ENCODE results near the gene SIK3. TPM values are rescaled to one million over a fixed set of nuclear protein-coding genes. Genes with fewer than 3 reads are reported as not detected.

The SIK3 gene
- total and polyA plus RNA-seq, 2 donors (not counting 3 experiments of a cell fraction or from before 2014, with no cell fraction given) = 10.3 to 21.3 TPM

DNA sequence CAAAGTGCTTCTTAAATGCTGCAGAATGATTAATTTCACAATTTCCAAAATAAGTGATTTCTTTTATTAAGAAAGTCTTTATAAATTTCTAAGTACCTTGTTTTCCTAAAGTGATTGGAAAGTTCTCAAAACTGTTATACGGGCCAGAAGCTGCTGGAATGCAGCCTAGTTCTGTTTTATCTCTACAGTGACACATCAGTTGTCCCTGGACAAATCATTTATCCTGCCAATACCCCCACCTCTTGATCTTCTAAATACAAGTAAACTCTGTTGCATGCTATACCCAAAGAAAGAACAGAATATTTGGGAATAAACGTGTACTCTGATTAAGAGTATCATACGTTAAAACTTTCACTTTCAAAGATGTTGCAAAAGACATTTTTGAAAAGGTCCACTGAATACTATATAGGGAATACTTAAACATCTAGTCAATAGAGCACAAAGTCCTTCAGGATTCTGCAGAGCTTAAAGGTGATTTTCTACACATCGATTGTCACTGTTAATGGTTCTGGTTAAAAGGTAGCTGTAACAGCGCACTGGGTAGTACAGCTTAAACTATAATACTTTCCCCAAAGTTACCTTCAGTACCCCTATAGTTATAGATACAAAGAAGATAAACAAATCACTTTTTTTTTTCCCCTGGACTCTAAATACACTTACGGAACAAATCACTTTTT lies 168.7 kb downstream of the SIK3 start:
- DNase-seq (ENCODE audit: low read depth, low spot score) = peak; percentile 19
- H3K27ac ChIP-seq (ENCODE audit: insufficient read depth, low read depth, low read length) = no peak overlapping the region

More for the DNA sequence above, 168.7 kb downstream of the SIK3 start:
- POLR2A ChIA-PET = interaction anchor here (0.6 kb wide), 1 partner anchor 62 kb away, joined by 3 read pairs; no protein-coding TSS in a partner anchor
- no TSS peak for BruUV-seq (replicated peaks)
- Histone ChIP-seq H3K9ac (replicated peaks; ENCODE audit: extremely low read depth, insufficient read depth, low read length) (no peak overlapping the region), H3K36me3 (ENCODE audit: control insufficient read depth in 2 of 2, extremely low read depth in 1 of 2, insufficient read depth in 2 of 2, low read length in 2 of 2) (no peaks in the 10 kb centered on the region), H3K9me3 (replicated peaks; ENCODE audit: control insufficient read depth, insufficient read depth, low read length) (no peaks in the 10 kb centered on the region), H3K79me2 (ENCODE audit: control insufficient read depth, insufficient read depth, low read length) (no peaks in the 10 kb centered on the region), H3K9me1 (replicated peaks; ENCODE audit: control insufficient read depth, extremely low read depth, insufficient read depth, low read length) (no peaks in the 10 kb centered on the region), H3K4me3 (replicated peaks in 1 of 3; ENCODE audit: insufficient read depth in 1 of 3, low read depth in 1 of 3, low read length in 3 of 3) (no peak overlapping the region), H3K4me2 (ENCODE audit: insufficient read depth, low read length) (peak overlapping the region; percentile 25), H3K27me3 (ENCODE audit: control insufficient read depth in 2 of 2, insufficient read depth in 2 of 2, low read length in 2 of 2) (no peaks in the 10 kb centered on the region), H3K4me1 (ENCODE audit: control insufficient read depth, extremely low read depth, insufficient read depth, low read length) (no peaks in the 10 kb centered on the region), H4K20me1 (replicated peaks; ENCODE audit: control insufficient read depth, extremely low read depth, insufficient read depth, low read length) (no peaks in the 10 kb centered on the region), H2AFZ (ENCODE audit: low read depth, low read length) (no peak overlapping the region)
- TF ChIP-seq POLR2AphosphoS5 (IDR thresholded peaks at IDR 0.05; ENCODE audit: insufficient read depth, low read depth, low read length) (no peak), GATA2 (IDR thresholded peaks at IDR 0.05; ENCODE audit: insufficient read depth, insufficient read length, low read depth, low read length) (no peak), FOS (IDR thresholded peaks at IDR 0.05; ENCODE audit: borderline replicate concordance, insufficient read depth, low read length) (no peak)
- TF ChIP-seq, protein P1, sequence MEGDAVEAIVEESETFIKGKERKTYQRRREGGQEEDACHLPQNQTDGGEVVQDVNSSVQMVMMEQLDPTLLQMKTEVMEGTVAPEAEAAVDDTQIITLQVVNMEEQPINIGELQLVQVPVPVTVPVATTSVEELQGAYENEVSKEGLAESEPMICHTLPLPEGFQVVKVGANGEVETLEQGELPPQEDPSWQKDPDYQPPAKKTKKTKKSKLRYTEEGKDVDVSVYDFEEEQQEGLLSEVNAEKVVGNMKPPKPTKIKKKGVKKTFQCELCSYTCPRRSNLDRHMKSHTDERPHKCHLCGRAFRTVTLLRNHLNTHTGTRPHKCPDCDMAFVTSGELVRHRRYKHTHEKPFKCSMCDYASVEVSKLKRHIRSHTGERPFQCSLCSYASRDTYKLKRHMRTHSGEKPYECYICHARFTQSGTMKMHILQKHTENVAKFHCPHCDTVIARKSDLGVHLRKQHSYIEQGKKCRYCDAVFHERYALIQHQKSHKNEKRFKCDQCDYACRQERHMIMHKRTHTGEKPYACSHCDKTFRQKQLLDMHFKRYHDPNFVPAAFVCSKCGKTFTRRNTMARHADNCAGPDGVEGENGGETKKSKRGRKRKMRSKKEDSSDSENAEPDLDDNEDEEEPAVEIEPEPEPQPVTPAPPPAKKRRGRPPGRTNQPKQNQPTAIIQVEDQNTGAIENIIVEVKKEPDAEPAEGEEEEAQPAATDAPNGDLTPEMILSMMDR (IDR thresholded peaks at IDR 0.05; ENCODE audit: extremely low read depth in 1 of 2, insufficient read depth in 1 of 2, low read depth in 1 of 2, low read length in 2 of 2) = no peak
- dilution Hi-C loops (cut with MboI; ENCODE audit: extremely low pct_ligation_motif_present, low sequenced_read_pairs) = no loop called here
- FAIRE-seq = no peak
- intact Hi-C loops (cut with micrococcal nuclease) = no loop called here
- CTCF ChIA-PET = interaction anchor here (0.8 to 1.4 kb wide), 3 partner anchors 11 to 209 kb away, joined by 3 to 5 read pairs (median 4); no protein-coding TSS in a partner anchor

All from endothelial cell of umbilical vein (primary cell).